Kasumi-1 (cell line): ENCODE data around the gene BPIFA1.

Experiments used
- DNase-seq, 2 experiments: peaks; one replicate each; lab custom pipeline; 2025; lab: John Stamatoyannopoulos, UW

The BPIFA1 gene

GRCh38 chr20:33235696-33236095, at the start of gene BPIFA1:
BPIFA1 (plus strand) TSS chr20:33235996; CDS start chr20:33237712, 1,716 bp downstream.
- no peak for DNase-seq

- DNase-seq = no peak
These were observed 48.3 kb upstream of the BPIFA1 start for GRCh38 chr20:33187491-33187890.

GRCh38 chr20:33188421-33188820, 47.4 kb upstream of the BPIFA1 start:
- DNase-seq = no peak

- DNase-seq = no peak
These were observed 44.3 kb upstream of the BPIFA1 start for GRCh38 chr20:33191484-33191883.

GRCh38 chr20:33191955-33192354, 43.8 kb upstream of the BPIFA1 start:
- no peak for DNase-seq

- DNase-seq = no peak
These were observed 42.8 kb upstream of the BPIFA1 start for GRCh38 chr20:33192912-33193501.

GRCh38 chr20:33199026-33199425, 36.8 kb upstream of the BPIFA1 start:
- no peak for DNase-seq

GRCh38 chr20:33202451-33202850, 33.3 kb upstream of the BPIFA1 start:
- DNase-seq = no peak

- no peak for DNase-seq
These were observed 32.4 kb upstream of the BPIFA1 start for GRCh38 chr20:33203444-33203843.

GRCh38 chr20:33209789-33210188, 26.0 kb upstream of the BPIFA1 start:
- peak; percentile 30 to 56 for DNase-seq

GRCh38 chr20:33210371-33210770, 25.4 kb upstream of the BPIFA1 start:
- DNase-seq = no peak

GRCh38 chr20:33211817-33212424, 23.9 kb upstream of the BPIFA1 start:
- DNase-seq = peak; percentile 36 to 68

- no peak for DNase-seq
These were observed 18.7 kb upstream of the BPIFA1 start, which contains the start of gene BPIFA3 for GRCh38 chr20:33217052-33217451. BPIFA3 (plus strand) TSS chr20:33217352; CDS start chr20:33217537, 185 bp downstream.

GRCh38 chr20:33224399-33224798, 11.4 kb upstream of the BPIFA1 start:
- no peak for DNase-seq

GRCh38 chr20:33229843-33230242, 6.0 kb upstream of the BPIFA1 start:
- peak; percentile 37 to 44 for DNase-seq

- no peak for DNase-seq
These were observed 4.6 kb upstream of the BPIFA1 start for GRCh38 chr20:33231237-33231636.

- no peak for DNase-seq
These were observed 3.2 kb upstream of the BPIFA1 start for GRCh38 chr20:33232486-33233072.

GRCh38 chr20:33233129-33233774, 2.5 kb upstream of the BPIFA1 start:
- DNase-seq = no peak

- DNase-seq = no peak
These were observed 1.7 kb upstream of the BPIFA1 start for GRCh38 chr20:33234050-33234449.

GRCh38 chr20:33236351-33236750, 555 bp downstream of the BPIFA1 start:
- no peak for DNase-seq

GRCh38 chr20:33237989-33238388, 2.2 kb downstream of the BPIFA1 start:
- no peak for DNase-seq

GRCh38 chr20:33239418-33239817, 3.6 kb downstream of the BPIFA1 start:
- no peak for DNase-seq
